ENCODE measurements around the gene EPS8.

GRCh38 chr12:15710860-15711510 is 78.2 kb downstream of the EPS8 start:
- TF ChIP-seq GATA3 (IDR thresholded peaks at IDR 0.05; ENCODE audit: low read depth, low read length), result no peak
- no peak for TF ChIP-seq GATA2 (IDR thresholded peaks at IDR 0.05; ENCODE audit: low read depth, low read length)

Measured in SH-SY5Y (cell line).